GM18520 (cell line): ENCODE measurements around the gene ZNF488.

Experiments
- ATAC-seq: cut with Tn5 transposase; IDR thresholded peaks from one replicate; pipeline ENCODE4 v1.9.1; 2021; ENCODE audit not compliant: unreplicated experiment

Gene ZNF488

GRCh38 chr10:47350671-47351640, 33.1 kb downstream of the ZNF488 start:
- ATAC-seq, result no peak

DNA sequence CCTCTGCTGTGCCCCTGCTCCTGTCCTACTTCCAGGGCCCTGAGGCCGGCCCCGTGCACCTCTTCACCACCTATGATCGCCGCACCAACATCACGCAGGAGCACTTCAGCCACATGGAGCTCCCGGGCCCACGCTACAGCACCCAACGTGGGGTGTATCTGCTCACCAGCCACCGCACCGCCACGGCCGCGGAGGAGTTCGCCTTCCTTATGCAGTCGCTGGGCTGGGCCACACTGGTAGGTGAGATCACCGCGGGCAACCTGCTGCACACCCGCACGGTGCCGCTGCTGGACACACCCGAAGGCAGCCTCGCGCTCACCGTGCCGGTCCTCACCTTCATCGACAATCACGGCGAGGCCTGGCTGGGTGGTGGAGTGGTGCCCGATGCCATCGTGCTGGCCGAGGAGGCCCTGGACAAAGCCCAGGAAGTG, 34.1 kb downstream of the ZNF488 start:
- ATAC-seq, result no peak

DNA sequence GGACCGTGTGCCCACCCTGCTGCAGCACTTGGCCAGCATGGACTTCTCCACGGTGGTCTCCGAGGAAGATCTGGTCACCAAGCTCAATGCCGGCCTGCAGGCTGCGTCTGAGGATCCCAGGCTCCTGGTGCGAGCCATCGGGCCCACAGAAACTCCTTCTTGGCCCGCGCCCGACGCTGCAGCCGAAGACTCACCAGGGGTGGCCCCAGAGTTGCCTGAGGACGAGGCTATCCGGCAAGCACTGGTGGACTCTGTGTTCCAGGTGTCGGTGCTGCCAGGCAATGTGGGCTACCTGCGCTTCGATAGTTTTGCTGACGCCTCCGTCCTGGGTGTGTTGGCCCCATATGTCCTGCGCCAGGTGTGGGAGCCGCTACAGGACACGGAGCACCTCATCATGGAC, 34.6 kb downstream of the ZNF488 start:
- no peak for ATAC-seq

- ATAC-seq, result no peak
These were observed 35.2 kb downstream of the ZNF488 start for GRCh38 chr10:47348661-47349470.

- ATAC-seq, result no peak
These were observed 35.9 kb downstream of the ZNF488 start, which contains the start of gene RBP3 for GRCh38 chr10:47348138-47348651. TSS of gene RBP3 (plus strand) at chr10:47348363. CDS start at chr10:47348485, 122 bp downstream.

DNA sequence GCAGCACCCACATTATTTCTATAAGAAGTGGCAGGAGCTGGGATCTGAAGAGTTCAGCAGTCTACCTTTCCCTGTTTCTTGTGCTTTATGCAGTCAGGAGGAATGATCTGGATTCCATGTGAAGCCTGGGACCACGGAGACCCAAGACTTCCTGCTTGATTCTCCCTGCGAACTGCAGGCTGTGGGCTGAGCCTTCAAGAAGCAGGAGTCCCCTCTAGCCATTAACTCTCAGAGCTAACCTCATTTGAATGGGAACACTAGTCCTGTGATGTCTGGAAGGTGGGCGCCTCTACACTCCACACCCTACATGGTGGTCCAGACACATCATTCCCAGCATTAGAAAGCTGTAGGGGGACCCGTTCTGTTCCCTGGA, 36.8 kb downstream of the ZNF488 start:
- no peak for ATAC-seq

- no peak for ATAC-seq
These were observed 37.4 kb downstream of the ZNF488 start for GRCh38 chr10:47346581-47347302.

GRCh38 chr10:47344996-47345870, 38.9 kb downstream of the ZNF488 start:
- ATAC-seq, result no peak

- no peak for ATAC-seq
These were observed 43.4 kb downstream of the ZNF488 start for GRCh38 chr10:47340608-47341170.

DNA sequence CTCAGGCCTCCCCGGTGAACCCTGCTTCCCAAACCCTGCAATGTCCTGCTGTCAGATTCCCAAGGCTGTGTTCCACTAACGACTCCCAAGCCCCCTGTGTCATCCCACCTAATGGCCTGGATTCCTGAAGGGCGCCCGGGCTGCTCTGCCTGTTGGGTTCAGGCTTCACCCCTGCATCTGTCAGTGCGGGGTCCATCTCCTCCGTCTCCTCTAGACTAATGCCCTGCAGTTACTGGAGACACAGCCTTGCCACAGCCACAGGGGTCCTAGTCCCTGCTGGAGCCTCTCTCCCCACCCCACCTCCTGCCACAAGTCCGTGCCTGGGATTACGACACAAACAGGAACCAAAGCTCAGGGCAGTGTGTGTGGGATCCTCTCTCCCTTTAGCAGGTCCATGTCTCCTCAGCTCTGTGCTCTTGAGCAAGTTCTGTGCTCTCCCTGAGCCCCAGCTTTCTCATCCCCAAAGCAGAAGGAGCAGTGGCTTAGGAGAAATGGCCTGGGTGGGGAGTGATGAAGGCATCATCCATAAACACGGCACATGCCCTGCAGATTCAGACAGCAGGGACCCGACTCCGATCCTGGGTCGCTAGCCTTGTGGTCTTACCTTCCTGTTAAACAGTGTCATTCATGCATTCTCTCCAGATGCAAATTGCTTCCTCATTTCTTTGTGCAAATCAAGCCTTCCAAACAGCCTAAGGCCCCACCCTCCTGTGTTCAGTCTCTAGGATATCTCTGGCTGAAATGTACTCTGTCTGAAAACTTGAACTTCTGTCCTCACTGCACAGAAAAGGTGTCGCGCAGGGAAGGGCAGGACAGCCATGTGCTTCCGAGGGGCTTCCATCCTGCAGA, 44.1 kb downstream of the ZNF488 start:
- ATAC-seq, result no peak

DNA sequence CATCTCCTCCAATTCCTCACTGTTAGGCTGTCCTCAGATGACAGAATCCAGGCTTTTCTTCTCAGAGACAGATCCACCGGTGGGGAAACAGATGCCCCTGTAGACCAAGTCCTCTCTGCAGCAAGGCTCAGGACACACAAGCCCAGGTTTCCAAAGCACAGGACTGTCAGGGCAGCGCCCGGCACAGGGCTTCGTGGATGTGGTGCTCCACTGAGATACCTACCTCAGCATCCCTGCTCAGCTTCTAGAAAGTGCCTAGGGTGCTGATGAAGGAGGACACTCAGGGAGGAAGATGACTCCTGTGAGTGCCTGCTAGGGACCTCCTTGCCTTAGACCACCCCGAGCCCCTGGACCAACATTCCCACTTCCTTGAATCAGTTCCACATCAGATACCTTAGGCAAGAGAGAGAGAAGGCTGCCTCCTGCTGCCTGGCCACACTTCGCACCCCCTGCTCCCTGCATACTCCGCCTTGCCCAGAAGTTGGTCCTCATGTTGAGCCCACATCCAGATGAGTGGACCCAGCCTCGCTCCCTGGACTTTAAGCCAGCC, 44.8 kb downstream of the ZNF488 start:
- no peak for ATAC-seq

- no peak for ATAC-seq
These were observed 46.8 kb downstream of the ZNF488 start for GRCh38 chr10:47337310-47337709.

DNA sequence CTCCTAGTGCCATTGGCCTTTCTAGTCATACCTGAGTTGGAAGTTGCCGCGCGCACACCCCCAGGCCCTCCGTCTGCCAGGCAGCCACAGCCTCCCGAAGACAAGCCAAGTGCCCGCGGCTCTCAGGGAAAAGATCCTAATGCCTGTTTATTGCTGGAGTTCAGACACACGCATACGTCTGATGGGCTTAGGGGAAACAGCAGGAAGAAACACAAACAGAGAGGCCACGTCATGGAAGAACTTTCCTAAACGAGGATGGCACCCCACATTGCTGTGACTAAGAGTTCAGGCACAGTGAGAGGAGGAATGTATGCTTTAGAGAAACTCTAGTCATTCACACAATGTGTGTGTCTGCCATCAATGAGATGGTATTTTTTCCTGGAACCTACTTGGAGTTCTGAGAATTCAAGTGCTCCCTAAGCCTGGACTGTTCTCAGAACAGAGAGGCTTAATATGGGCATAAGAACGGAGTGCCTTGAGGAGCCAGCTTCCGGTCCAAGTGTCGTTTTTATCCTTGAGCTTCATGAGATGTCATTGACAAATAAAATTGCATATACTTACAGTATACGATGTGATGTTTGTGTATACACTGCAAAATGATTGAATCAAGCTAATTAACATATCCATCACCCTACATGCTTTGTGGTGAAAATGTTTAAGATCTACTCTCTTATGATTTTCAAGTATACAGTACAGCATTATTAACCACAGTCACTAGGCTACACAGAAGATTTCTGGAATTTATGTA, 47.5 kb downstream of the ZNF488 start:
- ATAC-seq, result no peak

GRCh38 chr10:47335906-47336305, 48.2 kb downstream of the ZNF488 start:
- ATAC-seq, result no peak

DNA sequence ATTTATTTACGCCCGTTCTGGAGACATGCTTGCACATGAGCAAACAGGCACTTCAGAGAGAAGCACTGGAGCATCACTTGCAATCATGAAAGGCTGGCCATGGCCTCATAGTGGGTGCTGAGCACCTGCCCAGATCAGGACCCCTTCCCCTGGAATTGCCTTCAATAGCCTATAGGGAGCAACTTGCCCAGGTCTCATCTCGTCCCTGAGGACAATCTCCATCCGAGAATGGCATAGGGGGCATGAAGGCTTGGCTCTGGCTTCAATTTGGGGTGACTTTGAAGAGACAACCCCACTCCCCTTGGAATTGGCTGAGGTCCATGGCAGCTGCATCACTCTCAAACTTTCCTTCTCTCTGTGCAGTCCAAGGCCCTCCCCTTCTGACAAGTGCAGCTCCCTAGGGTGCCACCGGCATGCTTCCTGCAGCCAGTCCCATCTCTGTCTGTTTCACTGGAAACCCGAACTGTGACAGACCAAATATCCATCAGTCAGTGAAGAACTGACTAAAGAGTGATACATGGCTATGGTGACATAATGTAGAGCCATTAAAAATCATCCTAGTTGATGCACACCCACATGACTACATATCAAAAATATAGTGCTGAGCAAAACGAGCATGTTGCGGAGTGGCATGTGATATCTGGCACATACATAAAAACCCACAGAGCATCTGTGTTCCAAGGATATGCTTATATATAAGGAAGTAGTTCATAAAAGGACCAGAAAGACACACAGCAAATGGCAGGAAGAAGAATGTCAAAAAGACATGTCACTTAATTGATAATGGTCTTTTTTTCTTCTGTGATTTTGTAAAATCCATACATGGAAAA, 49.4 kb downstream of the ZNF488 start:
- no peak for ATAC-seq

GRCh38 chr10:47333532-47333931, 50.6 kb downstream of the ZNF488 start:
- no peak for ATAC-seq

DNA sequence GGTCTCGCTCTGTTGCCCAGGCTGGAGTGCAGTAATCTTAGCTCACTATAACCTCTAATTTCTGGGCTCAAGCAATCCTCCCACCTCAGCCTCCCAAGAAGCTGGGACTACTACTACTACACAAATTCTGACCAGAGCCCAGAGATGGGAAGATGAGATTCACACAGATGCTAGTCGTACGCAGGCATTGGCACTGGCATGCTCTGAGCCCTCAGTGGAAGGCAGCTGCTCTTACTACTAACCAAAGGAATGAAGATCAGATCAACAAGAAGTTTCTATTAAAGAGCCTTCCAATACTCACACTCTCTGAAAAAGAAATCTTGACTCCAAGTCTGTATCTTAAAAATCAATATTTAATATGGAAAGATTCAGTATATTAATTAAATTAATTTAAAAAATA, 51.1 kb downstream of the ZNF488 start:
- ATAC-seq, result no peak
